ENCODE data around the gene ITSN2.

ITSN2 gene

GRCh38 chr2:24265212-24265611, 95.1 kb downstream of the ITSN2 start:
- DNase-seq (ENCODE audit: low read depth), result no peak

DNA sequence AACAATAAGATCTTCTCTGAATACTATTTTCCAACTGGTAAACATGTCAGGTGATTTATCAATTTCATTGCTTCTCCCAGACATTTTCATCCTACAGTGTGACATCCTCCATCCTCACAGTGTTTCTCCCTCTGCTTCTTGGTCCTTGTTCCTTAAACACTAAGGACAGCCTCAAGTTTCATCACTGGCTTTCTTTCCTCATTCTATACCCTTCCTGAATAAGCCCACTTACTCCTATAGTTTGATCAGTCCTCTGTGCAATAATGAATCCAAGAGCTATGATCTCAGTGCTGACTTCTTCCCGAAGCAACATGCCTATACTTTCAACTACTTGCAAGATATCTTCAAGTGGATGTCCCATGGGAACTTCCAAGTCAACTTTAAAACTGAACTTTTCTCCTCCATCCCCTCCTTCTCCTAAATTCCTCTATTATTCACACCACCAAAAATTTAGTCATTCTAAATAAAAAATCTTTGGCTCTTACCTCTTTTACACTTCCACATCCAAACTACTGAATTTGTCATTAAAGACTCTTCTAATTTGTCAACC, 97.8 kb downstream of the ITSN2 start:
- no peak for DNase-seq (ENCODE audit: low read depth)

GRCh38 chr2:24261441-24261840, 98.9 kb downstream of the ITSN2 start:
- no peak for DNase-seq (ENCODE audit: low read depth)

DNA sequence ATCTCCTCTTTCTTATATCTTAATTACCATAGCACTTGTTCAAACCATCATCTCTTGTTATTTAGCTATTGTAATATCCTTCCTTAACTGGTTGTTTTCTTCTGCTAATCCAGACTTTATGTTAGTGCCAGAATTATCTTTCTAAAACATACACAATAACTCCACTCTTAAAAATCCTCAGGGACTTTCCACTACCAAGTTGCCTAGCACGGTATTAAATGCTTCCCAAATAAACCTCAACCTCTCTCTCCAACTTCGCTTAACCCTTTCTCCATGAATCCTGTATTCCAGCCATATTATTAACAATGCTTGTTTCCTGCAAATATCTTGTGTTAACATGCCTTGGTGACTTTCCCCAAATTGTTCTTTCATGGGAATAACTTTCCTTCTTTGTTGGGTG, 101.0 kb downstream of the ITSN2 start:
- no peak for DNase-seq (ENCODE audit: low read depth)

DNA sequence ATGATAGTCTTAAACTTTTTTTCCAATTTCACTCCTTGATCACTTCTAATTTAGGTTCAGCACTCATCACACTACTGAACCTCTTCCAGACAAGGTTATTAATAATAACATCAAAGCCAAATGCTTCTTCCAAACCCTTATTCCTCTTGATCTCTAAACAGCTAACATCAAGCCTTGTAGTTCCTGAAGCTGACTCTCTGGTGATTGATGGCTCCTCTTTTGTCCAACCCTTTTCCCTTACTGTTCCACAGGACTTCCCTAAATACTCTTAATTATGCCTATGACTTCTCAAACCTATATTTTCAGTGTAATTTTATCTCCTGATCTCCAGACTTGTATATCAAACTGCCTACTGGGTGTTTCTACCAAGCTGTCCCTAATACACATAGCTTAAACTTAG, 101.6 kb downstream of the ITSN2 start:
- no peak for DNase-seq (ENCODE audit: low read depth)

GRCh38 chr2:24253303-24253919, 106.9 kb downstream of the ITSN2 start:
- peak; percentile 43 for DNase-seq (ENCODE audit: low read depth)

DNA sequence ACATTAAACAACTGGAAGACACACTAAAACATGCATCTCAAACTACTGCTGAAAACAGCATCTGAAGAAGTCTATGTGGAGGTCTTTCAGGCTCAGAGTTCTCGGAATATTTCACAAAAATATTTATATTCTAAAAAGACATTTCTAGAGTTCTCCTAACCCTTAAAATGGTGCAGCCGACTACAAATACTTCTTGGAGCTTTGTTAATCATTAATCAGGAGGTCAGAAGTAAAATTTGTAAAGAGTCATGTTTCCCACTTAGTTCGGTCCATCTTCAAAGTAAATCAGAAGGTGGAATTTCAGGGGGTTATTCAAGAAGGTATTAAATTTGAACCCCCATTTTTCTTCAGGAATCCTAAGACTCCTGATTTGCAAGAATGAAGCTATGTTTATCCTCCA, 112.7 kb downstream of the ITSN2 start:
- DNase-seq (ENCODE audit: low read depth), result no peak

GRCh38 chr2:24247164-24247563, 113.2 kb downstream of the ITSN2 start:
- DNase-seq (ENCODE audit: low read depth), result no peak

GRCh38 chr2:24245986-24246776, 114.2 kb downstream of the ITSN2 start:
- DNase-seq (ENCODE audit: low read depth), result peak; percentile 52

DNA sequence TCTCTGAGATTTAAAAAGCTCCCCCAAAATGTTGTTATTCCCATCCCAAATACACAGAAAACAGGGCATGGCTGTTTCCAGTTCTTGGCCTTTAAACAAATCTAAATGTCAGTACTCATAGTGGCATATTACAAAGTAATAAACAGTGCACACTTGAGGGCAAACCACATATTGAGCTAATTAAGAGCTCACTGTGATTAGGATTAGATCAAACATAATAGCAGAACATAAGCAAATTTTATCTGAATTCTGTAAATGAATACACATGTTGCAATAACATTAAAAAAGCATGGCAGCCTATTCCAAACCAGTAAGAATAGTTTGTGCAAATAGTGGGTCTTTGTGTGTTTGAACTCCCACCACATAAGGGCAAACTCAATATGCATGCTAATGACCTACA, 118.8 kb downstream of the ITSN2 start:
- no peak for DNase-seq (ENCODE audit: low read depth)

- no peak for DNase-seq (ENCODE audit: low read depth)
Measured at GRCh38 chr2:24239553-24239952, 120.8 kb downstream of the ITSN2 start.

DNA sequence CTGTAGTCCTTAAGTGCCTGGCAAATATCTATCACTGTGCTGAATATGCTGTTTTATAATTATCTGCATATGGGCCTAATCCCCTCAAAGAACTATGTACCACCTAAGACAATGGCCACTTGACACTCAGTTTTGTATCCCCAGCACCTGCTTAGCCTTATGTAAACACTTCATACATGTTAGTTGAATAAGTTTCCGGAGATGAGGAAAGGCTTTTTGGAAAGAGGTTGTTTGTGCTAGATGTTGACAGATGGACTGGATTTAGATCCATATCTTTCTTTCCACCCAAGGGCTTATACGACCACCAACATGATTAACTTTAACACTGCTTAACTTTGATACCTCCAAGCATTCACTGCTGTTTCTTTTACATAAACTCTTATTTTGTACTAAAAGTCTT, 122.2 kb downstream of the ITSN2 start:
- no peak for DNase-seq (ENCODE audit: low read depth)

DNA sequence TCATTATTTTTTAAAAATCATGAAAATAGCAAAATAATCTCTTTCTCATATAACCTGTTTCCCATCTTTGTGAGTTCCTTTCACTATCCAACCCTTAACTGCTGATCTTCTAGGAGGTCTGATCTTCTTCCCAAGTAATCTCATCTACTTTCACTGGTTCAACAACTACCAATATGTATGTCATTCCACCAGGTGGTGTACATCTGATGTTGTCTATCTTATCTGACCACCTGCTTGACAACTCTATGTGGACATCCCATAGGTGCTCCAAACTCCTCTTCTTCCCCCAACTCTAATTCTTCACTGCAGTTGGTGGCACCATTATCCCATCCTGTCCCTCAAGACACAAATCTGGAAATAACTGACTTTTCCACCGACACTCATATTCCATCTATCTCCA, 123.0 kb downstream of the ITSN2 start:
- DNase-seq (ENCODE audit: low read depth), result no peak

GRCh38 chr2:24233321-24233720, 127.0 kb downstream of the ITSN2 start:
- no peak for DNase-seq (ENCODE audit: low read depth)

- DNase-seq (ENCODE audit: low read depth), result peak; percentile 60
Measured at GRCh38 chr2:24231461-24231881, 128.9 kb downstream of the ITSN2 start.

DNA sequence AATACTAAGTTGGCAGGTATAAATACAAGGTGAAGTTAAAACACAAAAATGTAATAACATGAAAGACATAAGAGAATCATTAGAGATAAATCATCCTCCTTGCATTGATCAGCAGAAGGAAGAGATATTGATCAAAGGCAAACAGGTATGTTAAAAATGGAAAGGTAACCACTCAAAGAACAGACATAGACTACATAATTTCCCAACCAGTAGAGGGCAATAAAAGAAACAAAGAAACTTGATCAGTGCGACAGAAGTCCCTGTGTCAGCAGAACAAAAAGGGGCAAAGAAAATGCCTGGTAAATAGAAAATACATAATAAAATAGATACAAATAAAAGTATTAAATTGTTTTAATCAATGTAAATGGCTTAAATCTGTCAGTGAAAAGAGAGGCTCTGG, 131.9 kb downstream of the ITSN2 start:
- peak; percentile 20 for DNase-seq (ENCODE audit: low read depth)

DNA sequence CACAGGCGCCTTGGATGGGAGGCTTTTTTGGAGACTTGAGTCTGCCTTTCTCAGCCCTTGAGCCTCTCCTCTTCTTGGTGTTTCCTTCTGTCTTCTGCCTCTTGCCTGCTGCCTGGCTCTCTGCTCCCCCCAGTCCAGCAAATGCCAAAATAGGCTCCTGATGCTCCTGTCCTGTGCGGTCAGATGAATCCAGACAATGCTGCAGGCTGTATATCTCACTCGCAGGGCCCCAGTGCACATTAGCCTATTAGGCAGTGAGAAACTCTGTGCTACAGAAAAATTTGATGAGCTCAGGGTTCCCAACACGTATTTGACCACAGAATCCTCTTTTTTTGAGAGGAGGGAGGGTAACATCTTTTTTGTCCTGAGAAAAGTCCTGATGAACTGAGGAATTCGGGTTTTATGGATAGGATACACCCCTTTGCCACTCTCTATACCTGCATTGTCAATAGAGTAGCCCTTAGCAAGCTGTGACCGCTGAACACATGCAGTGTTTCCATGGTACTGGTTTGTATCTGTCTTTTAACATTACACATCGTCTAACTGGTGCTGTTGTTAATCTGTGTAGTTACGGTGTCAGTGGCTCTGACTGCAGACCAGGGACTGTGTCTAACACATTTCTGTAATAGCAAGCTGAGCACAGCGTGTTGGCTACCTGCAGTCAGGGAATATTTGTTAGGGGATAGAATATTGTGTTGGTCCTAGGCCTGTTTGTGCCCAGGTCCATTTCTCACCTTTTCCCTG, 134.7 kb downstream of the ITSN2 start:
- no peak for DNase-seq (ENCODE audit: low read depth)

DNA sequence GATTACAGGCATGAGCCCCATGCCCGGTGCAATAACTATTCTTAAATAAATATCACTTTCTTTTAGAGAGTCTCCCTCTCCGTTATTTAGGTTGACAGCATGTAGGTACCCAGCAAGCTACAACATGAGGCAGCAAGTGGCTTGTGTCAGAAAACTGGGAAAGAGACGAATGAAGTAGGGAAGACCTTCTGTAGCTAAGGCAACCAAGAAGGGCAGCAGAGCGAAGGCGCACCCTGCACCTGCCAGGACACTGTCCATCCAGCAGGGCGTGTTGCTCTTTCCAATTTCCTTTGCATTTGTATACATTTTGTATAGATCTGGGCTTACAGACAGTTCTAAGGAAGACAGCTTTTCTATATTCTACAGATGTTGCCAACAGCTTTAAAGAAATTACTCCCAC, 137.4 kb downstream of the ITSN2 start:
- no peak for DNase-seq (ENCODE audit: low read depth)

GRCh38 chr2:24221343-24222050, 138.8 kb downstream of the ITSN2 start:
- DNase-seq (ENCODE audit: low read depth), result no peak

DNA sequence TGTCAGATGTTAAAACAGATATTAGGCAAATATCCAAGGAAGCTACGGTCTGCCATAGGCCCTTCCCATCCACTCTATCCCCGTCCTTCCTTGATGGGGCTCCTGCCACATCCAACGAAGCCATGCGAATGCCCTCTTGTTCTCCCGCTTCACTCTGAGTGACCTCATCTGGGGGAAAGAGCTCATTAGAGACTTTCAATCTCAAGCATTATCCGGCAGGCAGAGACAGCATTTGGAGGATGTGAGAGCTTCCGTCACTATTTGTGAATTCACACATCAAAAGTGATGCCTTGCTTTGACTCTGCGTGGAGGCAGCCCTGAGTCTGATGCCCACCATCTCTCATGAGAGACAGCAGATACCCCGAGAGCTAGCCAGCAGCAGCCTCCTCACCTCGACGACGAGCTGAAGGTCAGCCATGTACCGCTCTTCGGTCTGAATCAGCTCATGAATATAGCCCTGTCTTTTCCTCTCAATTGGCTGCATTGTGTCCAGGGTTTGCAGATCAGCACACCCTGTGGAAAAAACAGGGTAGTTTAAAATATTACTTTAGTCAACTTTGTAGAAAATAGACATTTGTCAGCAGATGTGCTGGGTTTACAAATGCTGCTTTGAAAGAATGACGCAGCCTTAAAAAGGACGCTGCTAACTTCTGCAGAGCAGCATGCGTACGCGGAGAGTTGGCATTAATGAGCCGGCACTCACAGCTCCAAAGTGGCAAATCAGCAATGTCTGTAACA, 139.6 kb downstream of the ITSN2 start:
- DNase-seq (ENCODE audit: low read depth), result no peak

GRCh38 chr2:24214880-24215279, 145.5 kb downstream of the ITSN2 start:
- no peak for DNase-seq (ENCODE audit: low read depth)

All from iris pigment epithelial cell (primary cell).